Ishikawa (cell line): ENCODE results near the gene ASTN2.

Source experiments
- TAF1 ChIP-seq: IDR thresholded peaks from 2 replicates; pipeline ENCODE4 v1.6.1; 2012; ENCODE audit warnings: low read depth, mild to moderate bottlenecking
- YY1 ChIP-seq: IDR thresholded peaks from 2 replicates; pipeline ENCODE4 v1.6.1; 2012; ENCODE audit warnings: low read depth

GRCh38 chr9:117317192-117317591 lies 97.7 kb downstream of the ASTN2 start:
- TF ChIP-seq TAF1, result no peak
- no peak for TF ChIP-seq YY1
